ENCODE data around the gene BBS10.
"Not testable (repeated sequence)": the region's sequence is repeated elsewhere in the genome, so short reads cannot be mapped to it uniquely, and the experiment has no call there.

The BBS10 gene

DNA sequence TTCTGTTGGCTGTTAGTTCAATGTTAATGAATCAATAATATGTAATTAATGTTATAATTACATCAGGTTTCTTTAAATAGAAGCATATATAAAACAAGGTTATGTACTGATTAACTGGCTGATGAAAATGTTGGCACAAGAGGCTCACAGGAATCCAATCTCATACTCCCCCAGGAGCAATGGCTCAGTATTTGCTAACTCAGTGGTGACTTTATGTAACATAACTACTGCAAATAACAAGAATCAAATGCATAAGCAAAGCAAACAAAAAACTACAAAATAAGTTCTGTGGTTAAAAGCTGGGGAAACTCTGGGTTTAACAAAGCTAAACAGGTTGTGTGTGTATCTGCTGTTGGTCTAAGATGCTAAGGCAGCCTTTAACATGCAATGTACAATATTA, 27.7 kb upstream of the BBS10 start:
- DNase-seq (ENCODE audit: low read depth), result peak; percentile 22
- no peak for TF ChIP-seq CTCF (IDR thresholded peaks at IDR 0.05; ENCODE audit: control insufficient read depth, extremely low read depth, insufficient read depth)
- H3K4me3 ChIP-seq (ENCODE audit: low read depth, low read length), result no peak overlapping the region

GRCh38 chr12:76375470-76375869, 27.3 kb upstream of the BBS10 start:
- TF ChIP-seq CTCF (IDR thresholded peaks at IDR 0.05; ENCODE audit: control insufficient read depth, extremely low read depth, insufficient read depth), result no peak
- no peak overlapping the region for H3K4me3 ChIP-seq (ENCODE audit: low read depth, low read length)
- DNase-seq (ENCODE audit: low read depth), result no peak

- H3K4me3 ChIP-seq (ENCODE audit: low read depth, low read length), result no peak overlapping the region
- no peak for TF ChIP-seq CTCF (IDR thresholded peaks at IDR 0.05; ENCODE audit: control insufficient read depth, extremely low read depth, insufficient read depth)
- no peak for DNase-seq (ENCODE audit: low read depth)
Observed at GRCh38 chr12:76374386-76375020, 26.3 kb upstream of the BBS10 start.

- TF ChIP-seq CTCF (IDR thresholded peaks at IDR 0.05; ENCODE audit: control insufficient read depth, extremely low read depth, insufficient read depth), result no peak
- no peak for DNase-seq (ENCODE audit: low read depth)
- H3K4me3 ChIP-seq (ENCODE audit: low read depth, low read length), result no peak overlapping the region
Observed at GRCh38 chr12:76368230-76368629, 20.0 kb upstream of the BBS10 start.

- no peak for TF ChIP-seq CTCF (IDR thresholded peaks at IDR 0.05; ENCODE audit: control insufficient read depth, extremely low read depth, insufficient read depth)
- H3K4me3 ChIP-seq (ENCODE audit: low read depth, low read length), result no peak overlapping the region
- no peak for DNase-seq (ENCODE audit: low read depth)
Observed at GRCh38 chr12:76366163-76366562, 17.9 kb upstream of the BBS10 start.

- not testable (repeated sequence) for H3K4me3 ChIP-seq (ENCODE audit: low read depth, low read length); DNase-seq (ENCODE audit: low read depth)
Observed at GRCh38 chr12:76364131-76364530, 15.9 kb upstream of the BBS10 start.

GRCh38 chr12:76360316-76360715, 12.1 kb upstream of the BBS10 start:
- no peak for TF ChIP-seq CTCF (IDR thresholded peaks at IDR 0.05; ENCODE audit: control insufficient read depth, extremely low read depth, insufficient read depth)
- DNase-seq (ENCODE audit: low read depth), result no peak
- H3K4me3 ChIP-seq (ENCODE audit: low read depth, low read length), result no peak overlapping the region
